NOMO-1 (cell line): Measurements from ENCODE around the gene MAP3K4.

Experiments
- DNase-seq, 2 experiments: peaks; one replicate each; lab custom pipeline; 2025; ENCODE audit not compliant: unreplicated experiment in 2 of 2; lab: John Stamatoyannopoulos, UW

Gene MAP3K4

DNA sequence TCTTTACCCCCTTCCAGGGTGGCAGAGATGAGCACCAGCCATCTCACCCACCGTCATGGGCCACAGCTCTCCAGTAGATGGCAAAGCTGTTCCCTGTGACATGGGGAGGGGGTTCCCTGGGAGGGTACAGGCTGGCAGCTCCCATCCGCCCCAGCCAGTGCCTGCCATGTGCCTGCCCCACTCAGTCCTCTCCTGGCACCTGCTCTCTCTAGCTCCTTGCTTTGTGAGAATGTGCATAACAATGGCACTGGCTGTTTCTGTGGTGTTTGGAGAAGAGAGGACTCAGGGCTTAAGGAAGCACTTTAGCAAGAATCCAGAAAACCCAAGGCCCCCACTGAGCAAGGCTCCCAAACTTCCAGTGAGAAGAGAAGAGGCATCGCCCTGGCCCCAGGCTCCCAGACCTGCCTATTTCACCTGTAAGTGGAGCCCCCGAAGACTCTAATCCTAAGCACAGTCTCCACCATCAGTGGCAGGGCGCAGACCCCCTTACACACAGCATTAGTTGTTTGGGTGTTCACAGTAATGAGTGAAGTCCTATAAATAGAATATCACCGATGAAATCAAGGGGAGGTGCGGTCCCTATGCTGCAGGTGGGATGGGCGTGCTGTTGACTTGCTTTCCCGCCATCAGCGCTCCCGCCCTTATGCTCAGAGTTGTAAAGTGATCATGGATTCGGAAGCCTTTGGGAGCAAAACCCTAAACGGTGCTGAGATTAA lies 172.1 kb downstream of the MAP3K4 start:
- no peak for DNase-seq

DNA sequence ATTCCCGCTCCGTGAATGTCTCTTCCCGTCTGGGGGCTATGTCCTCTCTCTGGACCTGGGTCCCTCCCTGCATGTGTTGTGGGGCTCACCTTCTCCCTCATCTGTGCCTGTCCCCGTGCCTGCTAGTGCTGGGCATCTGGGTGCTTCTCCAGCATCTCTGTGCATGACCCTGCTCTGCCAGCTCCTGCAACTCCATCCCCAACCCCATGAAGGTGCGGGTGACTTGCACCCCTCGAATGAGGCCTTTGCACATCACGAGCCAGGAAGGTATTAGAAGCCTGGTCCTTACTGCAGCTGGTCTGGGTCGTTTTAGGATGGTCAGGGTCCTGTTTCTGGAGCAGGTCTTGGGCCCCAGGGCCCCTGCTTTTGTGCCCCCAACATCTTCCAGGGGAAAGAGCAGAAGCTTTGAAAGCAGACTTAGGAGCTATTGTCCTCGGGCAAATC lies 172.6 kb downstream of the MAP3K4 start:
- DNase-seq: no peak

DNA sequence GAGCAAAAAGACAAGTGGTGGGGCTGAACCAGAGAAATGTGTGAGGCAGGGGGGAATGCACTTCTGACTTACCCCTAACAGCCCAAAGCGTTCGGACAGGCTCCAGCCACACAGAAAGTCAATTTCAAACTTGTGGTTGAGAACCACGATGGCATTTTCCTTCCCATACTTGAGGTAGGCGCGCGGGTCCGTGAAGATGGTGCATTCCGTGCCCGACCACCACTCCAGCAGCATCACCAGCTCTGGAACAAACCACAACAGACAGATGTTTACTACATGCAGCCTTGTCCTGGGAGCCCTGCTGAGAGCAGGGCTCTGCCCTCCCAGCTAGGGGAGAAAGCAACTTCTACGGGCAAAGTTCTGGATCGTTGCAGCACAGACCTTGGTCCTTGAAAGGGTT lies 174.6 kb downstream of the MAP3K4 start:
- no peak for DNase-seq

- DNase-seq: no peak
Observed at GRCh38 chr6:161166677-161167076, 175.1 kb downstream of the MAP3K4 start.
